Loucy (cell line): Measurements from ENCODE around the gene CAPN10.

Experiments
- H2AFZ ChIP-seq: fragments of 200-600 bp; sonication (generic); 2 replicates; pipeline ENCODE4 v1.6.0; 2016; ENCODE audit warnings: antibody characterized with exemption, mild to moderate bottlenecking, low read length, moderate library complexity
- H3F3A ChIP-seq: fragments of 200-600 bp; 2 replicates; pipeline ENCODE4 v1.6.0; 2016; ENCODE audit warnings: antibody characterized with exemption, low read depth, mild to moderate bottlenecking
- H3K27me3 ChIP-seq: fragments of 200-600 bp; sonication (generic); 2 replicates; pipeline ENCODE4 v1.6.1; 2014; ENCODE audit warnings: low read length, mild to moderate bottlenecking; ENCODE audit not compliant: insufficient read depth, poor library complexity, severe bottlenecking
- H3K36me3 ChIP-seq: fragments of 200-600 bp; sonication (generic); 2 replicates; pipeline ENCODE4 v1.6.1; 2016; ENCODE audit warnings: low read length; ENCODE audit not compliant: insufficient read depth
- H3K4me1 ChIP-seq: fragments of 200-600 bp; sonication (generic); 2 replicates; pipeline ENCODE4 v1.5.1; 2014; ENCODE audit warnings: low read length, mild to moderate bottlenecking; ENCODE audit not compliant: insufficient read depth, poor library complexity, severe bottlenecking
- H3K4me2 ChIP-seq: fragments of 200-600 bp; sonication (generic); 2 replicates; pipeline ENCODE4 v1.6.0; 2014; ENCODE audit warnings: antibody characterized with exemption, low read length, low read depth, mild to moderate bottlenecking; ENCODE audit not compliant: poor library complexity, severe bottlenecking
- H3K4me3 ChIP-seq: fragments of 200-600 bp; sonication (generic); 2 replicates; pipeline ENCODE4 v1.5.1; 2014; ENCODE audit warnings: low read length, mild to moderate bottlenecking, mixed read lengths; ENCODE audit not compliant: poor library complexity, severe bottlenecking
- H3K79me2 ChIP-seq: fragments of 200-600 bp; sonication (generic); 2 replicates; pipeline ENCODE4 v1.6.1; 2014; ENCODE audit warnings: low read length; ENCODE audit not compliant: insufficient read depth
- H3K9ac ChIP-seq: fragments of 200-600 bp; sonication (generic); 2 replicates; pipeline ENCODE4 v1.6.0; 2014; ENCODE audit warnings: mild to moderate bottlenecking, low read depth, low read length, moderate library complexity; ENCODE audit not compliant: poor library complexity, severe bottlenecking
- H3K9me2 ChIP-seq: fragments of 200-600 bp; sonication (generic); replicated peaks from 2 replicates; pipeline ENCODE4 v1.6.1; 2016; ENCODE audit warnings: low read depth, low read length, mixed read lengths
- H3K9me3 ChIP-seq: fragments of 200-600 bp; sonication (generic); 2 replicates; pipeline ENCODE4 v1.6.1; 2014; ENCODE audit warnings: mild to moderate bottlenecking, antibody characterized with exemption, low read length, low read depth; ENCODE audit not compliant: insufficient read depth
- H4K20me1 ChIP-seq: fragments of 200-600 bp; sonication (generic); 2 replicates; pipeline ENCODE4 v1.6.0; 2014; ENCODE audit warnings: antibody characterized with exemption, low read length, mild to moderate bottlenecking; ENCODE audit not compliant: insufficient read depth, poor library complexity, severe bottlenecking
- EZH2phosphoT487 ChIP-seq: fragments of 200-600 bp; IDR thresholded peaks from 2 replicates; pipeline ENCODE4 v1.6.1; 2018; ENCODE audit warnings: antibody characterized with exemption, mild to moderate bottlenecking, moderate library complexity, borderline replicate concordance
- TF ChIP-seq, protein P1 (sequence below): fragments of 200-600 bp; sonication (generic); conservative IDR thresholded peaks from 2 replicates; pipeline ENCODE4 v1.5.1; 2014; ENCODE audit warnings: mild to moderate bottlenecking, antibody characterized with exemption, low read length

The CAPN10 gene

DNA sequence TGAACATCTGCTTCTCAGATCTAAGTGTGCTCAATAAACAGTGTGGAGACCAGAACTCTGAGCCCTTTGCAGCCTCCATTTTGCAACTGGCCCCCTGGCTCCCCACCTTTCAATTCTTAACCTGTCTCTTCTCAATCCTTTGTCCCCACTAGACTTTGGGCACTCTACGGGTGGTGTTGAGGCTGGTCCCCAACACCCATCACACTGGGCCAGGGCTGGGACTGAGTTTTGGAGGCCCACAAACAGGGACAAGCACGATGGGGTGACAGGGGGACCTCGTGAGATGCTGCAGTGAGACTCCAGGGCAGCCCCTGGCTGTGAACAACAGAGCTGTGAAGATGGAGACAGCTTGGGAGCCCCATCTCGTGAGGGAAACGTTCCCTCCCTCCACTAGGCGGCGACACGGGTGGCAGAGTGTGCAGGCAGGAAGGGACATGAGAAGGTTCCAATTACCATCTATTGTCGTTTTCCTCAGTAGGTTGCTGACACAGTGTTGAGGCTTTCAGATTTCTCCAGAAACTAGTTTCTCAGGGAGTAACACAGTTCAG lies 29.9 kb upstream of the CAPN10 start:
- Histone ChIP-seq H4K20me1 (peaks cover 25% of the 10 kb centered on the region), H2AFZ (no peak overlapping the region), H3K9me3 (no peaks in the 10 kb centered on the region), H3K79me2 (peaks cover 59% of the 10 kb centered on the region), H3K4me1 (peaks cover 15% of the 10 kb centered on the region), H3K4me3 (no peak overlapping the region), H3K9ac (no peak overlapping the region), H3K4me2 (peak overlapping the region; percentile 34), H3K27me3 (no peaks in the 10 kb centered on the region), H3K36me3 (peaks cover 8% of the 10 kb centered on the region; the same call in 1 of the 2 replicates), H3K9me2 (no peaks in the 10 kb centered on the region), H3F3A (no peaks in the 10 kb centered on the region)
- TF ChIP-seq EZH2phosphoT487 = no peak
- TF ChIP-seq, protein P1, sequence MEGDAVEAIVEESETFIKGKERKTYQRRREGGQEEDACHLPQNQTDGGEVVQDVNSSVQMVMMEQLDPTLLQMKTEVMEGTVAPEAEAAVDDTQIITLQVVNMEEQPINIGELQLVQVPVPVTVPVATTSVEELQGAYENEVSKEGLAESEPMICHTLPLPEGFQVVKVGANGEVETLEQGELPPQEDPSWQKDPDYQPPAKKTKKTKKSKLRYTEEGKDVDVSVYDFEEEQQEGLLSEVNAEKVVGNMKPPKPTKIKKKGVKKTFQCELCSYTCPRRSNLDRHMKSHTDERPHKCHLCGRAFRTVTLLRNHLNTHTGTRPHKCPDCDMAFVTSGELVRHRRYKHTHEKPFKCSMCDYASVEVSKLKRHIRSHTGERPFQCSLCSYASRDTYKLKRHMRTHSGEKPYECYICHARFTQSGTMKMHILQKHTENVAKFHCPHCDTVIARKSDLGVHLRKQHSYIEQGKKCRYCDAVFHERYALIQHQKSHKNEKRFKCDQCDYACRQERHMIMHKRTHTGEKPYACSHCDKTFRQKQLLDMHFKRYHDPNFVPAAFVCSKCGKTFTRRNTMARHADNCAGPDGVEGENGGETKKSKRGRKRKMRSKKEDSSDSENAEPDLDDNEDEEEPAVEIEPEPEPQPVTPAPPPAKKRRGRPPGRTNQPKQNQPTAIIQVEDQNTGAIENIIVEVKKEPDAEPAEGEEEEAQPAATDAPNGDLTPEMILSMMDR = peak; percentile 76

DNA sequence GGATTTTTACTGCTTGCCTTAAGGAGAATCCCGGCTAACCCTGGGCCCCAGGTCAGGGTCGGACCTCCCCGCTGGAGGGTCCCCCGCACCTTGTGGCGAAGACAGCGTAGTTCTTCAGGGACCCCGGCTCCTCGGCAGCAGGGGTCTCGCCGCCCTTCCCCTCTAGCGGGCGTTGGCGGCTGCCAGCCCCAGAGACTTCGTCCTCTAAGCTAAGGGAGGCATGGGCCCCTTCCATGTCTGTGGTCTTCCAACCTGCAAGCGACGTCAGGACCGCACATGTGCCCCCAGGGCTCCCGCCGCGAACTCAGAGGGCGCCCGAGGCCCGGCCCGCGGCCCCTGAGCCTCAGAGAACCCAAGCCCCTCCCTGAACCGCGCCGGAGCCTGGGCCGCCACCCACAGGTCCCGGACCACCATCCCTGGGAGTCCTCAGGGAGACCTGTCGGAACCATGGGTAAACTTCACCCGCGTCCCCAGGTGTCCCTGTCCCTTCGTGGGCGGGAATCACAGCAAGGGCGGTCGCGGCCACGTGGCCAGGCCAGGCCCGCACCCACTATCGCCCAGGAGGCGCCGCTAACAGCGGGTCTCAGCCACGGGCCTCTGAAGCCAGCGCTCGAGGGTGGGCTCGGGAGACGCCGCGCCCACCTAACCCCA lies 29.3 kb upstream of the CAPN10 start:
- H3K27me3 ChIP-seq = no peaks in the 10 kb centered on the region
- no peak overlapping the region for H3K4me3 ChIP-seq
- no peak overlapping the region for H3K9ac ChIP-seq
- H2AFZ ChIP-seq = no peak overlapping the region
- no peaks in the 10 kb centered on the region for H3K9me3 ChIP-seq
- no peak for TF ChIP-seq EZH2phosphoT487
- TF ChIP-seq, protein P1 = no peak
- no peaks in the 10 kb centered on the region for H3F3A ChIP-seq
- peak overlapping the region; percentile 34 for H3K4me2 ChIP-seq
- no peaks in the 10 kb centered on the region for H3K9me2 ChIP-seq
- peaks cover 25% of the 10 kb centered on the region for H4K20me1 ChIP-seq
- peaks cover 6% of the 10 kb centered on the region; the same call in 1 of the 2 replicates for H3K36me3 ChIP-seq
- peaks cover 65% of the 10 kb centered on the region for H3K79me2 ChIP-seq
- H3K4me1 ChIP-seq = peaks cover 19% of the 10 kb centered on the region

DNA sequence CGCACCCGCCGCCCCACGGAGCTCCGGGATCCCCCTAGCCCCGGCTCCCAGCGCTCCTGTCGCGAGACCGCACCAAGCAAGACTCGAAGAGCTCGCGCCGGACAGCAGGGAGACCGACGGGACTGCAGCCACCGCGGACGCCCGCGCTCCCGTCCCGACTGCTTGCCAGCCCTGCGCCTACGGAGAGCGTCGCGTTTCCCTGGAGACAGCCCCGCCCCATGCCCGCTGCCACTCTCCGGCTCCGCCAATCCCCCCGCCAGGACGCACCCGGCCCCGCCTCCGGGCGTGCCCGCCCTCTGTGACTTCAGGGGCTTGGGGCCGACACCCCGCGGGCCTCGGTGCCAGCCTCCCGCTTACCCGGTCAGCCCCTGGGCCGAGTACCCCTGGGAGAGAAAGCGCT lies 28.7 kb upstream of the CAPN10 start, which contains the start of gene ANKMY1:
Gene ANKMY1, minus strand, starts transcription at position 181 of the 400 bp plus-strand sequence. CDS start 653 bp downstream, outside the sequence.
- Histone ChIP-seq H3F3A (no peaks in the 10 kb centered on the region), H2AFZ (no peak within 1 kb of the TSS), H3K9me2 (no peaks in the 10 kb centered on the region), H3K4me3 (peak within 1 kb of the TSS; percentile 87), H3K36me3 (peaks cover 6% of the 10 kb centered on the region; the same call in 1 of the 2 replicates), H3K9ac (no peak within 1 kb of the TSS), H3K79me2 (peaks cover 70% of the 10 kb centered on the region), H3K27me3 (no peaks in the 10 kb centered on the region), H3K9me3 (no peaks in the 10 kb centered on the region), H4K20me1 (peaks cover 25% of the 10 kb centered on the region), H3K4me2 (peak within 1 kb of the TSS; percentile 89), H3K4me1 (peaks cover 24% of the 10 kb centered on the region)
- TF ChIP-seq EZH2phosphoT487 = no peak
- TF ChIP-seq, protein P1 = no peak
